Measurements from ENCODE around the gene PSIP1. TPM values are rescaled to one million over a fixed set of nuclear protein-coding genes. Genes with fewer than 3 reads are reported as not detected.

The PSIP1 gene
- total and polyA plus RNA-seq, 2 donors (not counting 1 experiment from before 2014, with no cell fraction given), result 51.2 to 73.3 TPM

- no peak overlapping the region for H3K4me3 ChIP-seq (replicated peaks in 1 of 4; ENCODE audit: control extremely low read depth in 1 of 4, insufficient read depth in 1 of 4, low read depth in 3 of 4, low read length in 4 of 4)
- peak; percentile 16 to 39 for DNase-seq (ENCODE audit: low read depth in 2 of 2)
- H4K20me1 ChIP-seq (ENCODE audit: control insufficient read depth, extremely low read depth, insufficient read depth, low read length), result no peaks in the 10 kb centered on the region
- TF ChIP-seq EZH2 (IDR thresholded peaks at IDR 0.05; ENCODE audit: low read length, missing control alignments) (no peak), CTCF (conservative IDR thresholded peaks at IDR 0.05 in 1 of 2, IDR thresholded peaks at IDR 0.05 in 1 of 2; ENCODE audit: low read depth in 1 of 2, low read length in 2 of 2) (no peak)
- peaks cover 2% of the 10 kb centered on the region for H3K36me3 ChIP-seq (ENCODE audit: control insufficient read depth, insufficient read depth, low read length)
- no peaks in the 10 kb centered on the region for H3K4me1 ChIP-seq (ENCODE audit: control insufficient read depth, extremely low read depth, insufficient read depth, low read length)
- no peak overlapping the region for H3K9ac ChIP-seq (ENCODE audit: insufficient read depth, low read length)
- no peak overlapping the region for H3K4me2 ChIP-seq (ENCODE audit: extremely low read depth, insufficient read depth, low read length)
- H3K27me3 ChIP-seq (ENCODE audit: control insufficient read depth, insufficient read depth, low read length), result no peaks in the 10 kb centered on the region
- no peak overlapping the region for H3K27ac ChIP-seq (ENCODE audit: insufficient read depth, low read length)
- no peak overlapping the region for H2AFZ ChIP-seq (ENCODE audit: low read length)
- no peaks in the 10 kb centered on the region for H3K9me3 ChIP-seq (ENCODE audit: control insufficient read depth, insufficient read depth, low read depth, low read length)
- H3K79me2 ChIP-seq (ENCODE audit: control insufficient read depth, insufficient read depth, low read length), result no peaks in the 10 kb centered on the region
Observed at GRCh38 chr9:15469862-15470261, 40.9 kb downstream of the PSIP1 start.

DNA sequence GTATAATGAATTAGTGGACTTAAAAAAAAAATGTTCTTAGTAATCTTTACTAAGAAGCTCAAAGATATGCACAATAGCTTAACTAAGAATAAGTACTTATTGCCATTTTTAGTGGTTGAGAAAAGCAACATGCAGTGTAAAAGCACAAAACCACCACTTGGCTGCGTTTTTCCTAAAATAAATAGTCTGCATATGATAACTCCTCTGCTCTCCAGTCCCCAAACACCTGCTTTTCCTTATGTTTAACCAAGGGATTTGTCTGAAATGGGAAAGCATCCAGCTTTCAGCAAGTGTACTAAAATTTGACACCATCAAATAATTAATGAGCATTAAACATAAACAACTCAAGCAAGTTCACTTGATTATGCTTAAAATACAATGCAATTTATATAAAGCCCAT is 41.4 kb downstream of the PSIP1 start:
- peak; percentile 18 for DNase-seq (ENCODE audit: low read depth in 2 of 2)
- H3K4me2 ChIP-seq (ENCODE audit: extremely low read depth, insufficient read depth, low read length), result no peak overlapping the region

DNA sequence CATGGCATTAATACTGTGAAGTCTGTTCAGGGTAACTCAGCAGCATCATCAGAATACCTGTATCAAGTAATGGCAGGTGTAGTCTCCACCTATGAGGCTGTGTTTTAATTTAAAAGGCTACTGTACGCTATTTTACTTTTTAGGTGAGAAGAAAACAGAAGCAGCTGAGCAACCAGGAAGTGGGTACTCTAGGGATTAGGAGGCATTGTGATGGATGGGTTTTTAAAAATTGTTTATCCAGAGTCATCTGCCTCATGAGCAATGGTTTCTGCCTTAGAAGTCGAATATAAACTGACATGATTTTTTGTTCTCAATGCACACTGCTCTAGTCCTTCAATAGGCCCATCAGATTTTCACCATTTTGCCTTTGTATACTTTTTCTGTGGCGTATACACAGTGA is 42.6 kb downstream of the PSIP1 start:
- H3K27ac ChIP-seq (ENCODE audit: insufficient read depth, low read length), result no peak overlapping the region
- H3K9ac ChIP-seq (ENCODE audit: insufficient read depth, low read length), result no peak overlapping the region
- H3K4me3 ChIP-seq (replicated peaks in 1 of 4; ENCODE audit: control extremely low read depth in 1 of 4, insufficient read depth in 1 of 4, low read depth in 3 of 4, low read length in 4 of 4), result no peak overlapping the region
- peaks cover 2% of the 10 kb centered on the region for H3K36me3 ChIP-seq (ENCODE audit: control insufficient read depth, insufficient read depth, low read length)
- no peaks in the 10 kb centered on the region for H3K9me3 ChIP-seq (ENCODE audit: control insufficient read depth, insufficient read depth, low read depth, low read length)
- H3K4me1 ChIP-seq (ENCODE audit: control insufficient read depth, extremely low read depth, insufficient read depth, low read length), result no peaks in the 10 kb centered on the region
- TF ChIP-seq CTCF (conservative IDR thresholded peaks at IDR 0.05 in 1 of 2, IDR thresholded peaks at IDR 0.05 in 1 of 2; ENCODE audit: low read depth in 1 of 2, low read length in 2 of 2) (no peak), EZH2 (IDR thresholded peaks at IDR 0.05; ENCODE audit: low read length, missing control alignments) (no peak)
- no peaks in the 10 kb centered on the region for H4K20me1 ChIP-seq (ENCODE audit: control insufficient read depth, extremely low read depth, insufficient read depth, low read length)
- no peaks in the 10 kb centered on the region for H3K79me2 ChIP-seq (ENCODE audit: control insufficient read depth, insufficient read depth, low read length)
- DNase-seq (ENCODE audit: low read depth in 2 of 2), result peak in 1 of 2 donors; percentile 10
- no peak overlapping the region for H3K4me2 ChIP-seq (ENCODE audit: extremely low read depth, insufficient read depth, low read length)
- no peak overlapping the region for H2AFZ ChIP-seq (ENCODE audit: low read length)
- H3K27me3 ChIP-seq (ENCODE audit: control insufficient read depth, insufficient read depth, low read length), result no peaks in the 10 kb centered on the region

More for the DNA sequence above, 41.4 kb downstream of the PSIP1 start:
- no peak overlapping the region for H3K27ac ChIP-seq (ENCODE audit: insufficient read depth, low read length)
- H4K20me1 ChIP-seq (ENCODE audit: control insufficient read depth, extremely low read depth, insufficient read depth, low read length), result no peaks in the 10 kb centered on the region
- no peaks in the 10 kb centered on the region for H3K9me3 ChIP-seq (ENCODE audit: control insufficient read depth, insufficient read depth, low read depth, low read length)
- no peaks in the 10 kb centered on the region for H3K79me2 ChIP-seq (ENCODE audit: control insufficient read depth, insufficient read depth, low read length)
- no peak overlapping the region for H3K9ac ChIP-seq (ENCODE audit: insufficient read depth, low read length)
- no peak overlapping the region for H2AFZ ChIP-seq (ENCODE audit: low read length)
- no peaks in the 10 kb centered on the region for H3K27me3 ChIP-seq (ENCODE audit: control insufficient read depth, insufficient read depth, low read length)
- TF ChIP-seq EZH2 (IDR thresholded peaks at IDR 0.05; ENCODE audit: low read length, missing control alignments) (no peak), CTCF (conservative IDR thresholded peaks at IDR 0.05 in 1 of 2, IDR thresholded peaks at IDR 0.05 in 1 of 2; ENCODE audit: low read depth in 1 of 2, low read length in 2 of 2) (no peak)
- no peak overlapping the region for H3K4me3 ChIP-seq (replicated peaks in 1 of 4; ENCODE audit: control extremely low read depth in 1 of 4, insufficient read depth in 1 of 4, low read depth in 3 of 4, low read length in 4 of 4)
- peaks cover 2% of the 10 kb centered on the region for H3K36me3 ChIP-seq (ENCODE audit: control insufficient read depth, insufficient read depth, low read length)
- no peaks in the 10 kb centered on the region for H3K4me1 ChIP-seq (ENCODE audit: control insufficient read depth, extremely low read depth, insufficient read depth, low read length)

Data from fibroblast of lung (primary cell).